ENCODE results near the gene AP3S2.
"Not testable (repeated sequence)": the region's sequence is repeated elsewhere in the genome, so short reads cannot be mapped to it uniquely, and the experiment has no call there.

DNA sequence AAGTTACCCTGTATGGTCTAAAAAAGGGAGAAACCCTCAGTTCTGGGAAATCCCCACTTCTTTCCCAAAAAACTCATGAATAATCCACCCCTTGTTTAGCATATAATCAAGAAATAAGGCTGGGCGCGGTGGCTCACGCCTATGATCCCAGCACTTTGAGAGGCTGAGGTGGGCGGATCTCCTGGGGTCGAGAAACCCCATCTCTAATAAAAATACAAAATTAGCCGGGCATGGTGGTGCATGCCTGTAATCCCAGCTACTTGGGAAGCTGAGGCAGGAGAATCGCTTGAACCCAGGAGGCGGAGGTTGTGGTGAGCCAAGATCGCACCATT is 111.2 kb downstream of the AP3S2 start:
- TF ChIP-seq, protein P1, sequence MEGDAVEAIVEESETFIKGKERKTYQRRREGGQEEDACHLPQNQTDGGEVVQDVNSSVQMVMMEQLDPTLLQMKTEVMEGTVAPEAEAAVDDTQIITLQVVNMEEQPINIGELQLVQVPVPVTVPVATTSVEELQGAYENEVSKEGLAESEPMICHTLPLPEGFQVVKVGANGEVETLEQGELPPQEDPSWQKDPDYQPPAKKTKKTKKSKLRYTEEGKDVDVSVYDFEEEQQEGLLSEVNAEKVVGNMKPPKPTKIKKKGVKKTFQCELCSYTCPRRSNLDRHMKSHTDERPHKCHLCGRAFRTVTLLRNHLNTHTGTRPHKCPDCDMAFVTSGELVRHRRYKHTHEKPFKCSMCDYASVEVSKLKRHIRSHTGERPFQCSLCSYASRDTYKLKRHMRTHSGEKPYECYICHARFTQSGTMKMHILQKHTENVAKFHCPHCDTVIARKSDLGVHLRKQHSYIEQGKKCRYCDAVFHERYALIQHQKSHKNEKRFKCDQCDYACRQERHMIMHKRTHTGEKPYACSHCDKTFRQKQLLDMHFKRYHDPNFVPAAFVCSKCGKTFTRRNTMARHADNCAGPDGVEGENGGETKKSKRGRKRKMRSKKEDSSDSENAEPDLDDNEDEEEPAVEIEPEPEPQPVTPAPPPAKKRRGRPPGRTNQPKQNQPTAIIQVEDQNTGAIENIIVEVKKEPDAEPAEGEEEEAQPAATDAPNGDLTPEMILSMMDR (IDR thresholded peaks at IDR 0.05; ENCODE audit: insufficient read depth, low read length, poor library complexity, severe bottlenecking), result not testable (repeated sequence)
- TF ChIP-seq EZH2phosphoT487 (conservative IDR thresholded peaks at IDR 0.05; ENCODE audit: low read length), result not testable (repeated sequence)
